ENCODE results near the gene RAD50.

- no peak for TF ChIP-seq EZH2 (IDR thresholded peaks at IDR 0.05; ENCODE audit: low read length, missing control alignments)
- TF ChIP-seq, protein P1, sequence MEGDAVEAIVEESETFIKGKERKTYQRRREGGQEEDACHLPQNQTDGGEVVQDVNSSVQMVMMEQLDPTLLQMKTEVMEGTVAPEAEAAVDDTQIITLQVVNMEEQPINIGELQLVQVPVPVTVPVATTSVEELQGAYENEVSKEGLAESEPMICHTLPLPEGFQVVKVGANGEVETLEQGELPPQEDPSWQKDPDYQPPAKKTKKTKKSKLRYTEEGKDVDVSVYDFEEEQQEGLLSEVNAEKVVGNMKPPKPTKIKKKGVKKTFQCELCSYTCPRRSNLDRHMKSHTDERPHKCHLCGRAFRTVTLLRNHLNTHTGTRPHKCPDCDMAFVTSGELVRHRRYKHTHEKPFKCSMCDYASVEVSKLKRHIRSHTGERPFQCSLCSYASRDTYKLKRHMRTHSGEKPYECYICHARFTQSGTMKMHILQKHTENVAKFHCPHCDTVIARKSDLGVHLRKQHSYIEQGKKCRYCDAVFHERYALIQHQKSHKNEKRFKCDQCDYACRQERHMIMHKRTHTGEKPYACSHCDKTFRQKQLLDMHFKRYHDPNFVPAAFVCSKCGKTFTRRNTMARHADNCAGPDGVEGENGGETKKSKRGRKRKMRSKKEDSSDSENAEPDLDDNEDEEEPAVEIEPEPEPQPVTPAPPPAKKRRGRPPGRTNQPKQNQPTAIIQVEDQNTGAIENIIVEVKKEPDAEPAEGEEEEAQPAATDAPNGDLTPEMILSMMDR (conservative IDR thresholded peaks at IDR 0.05 in 1 of 2, IDR thresholded peaks at IDR 0.05 in 1 of 2; ENCODE audit: low read depth in 1 of 2, low read length in 2 of 2) = no peak
Observed at GRCh38 chr5:132668706-132669454, 112.1 kb downstream of the RAD50 start.

All from fibroblast of lung (primary cell).